SK-N-SH (cell line): ENCODE measurements around the gene TBX1. TPM values are rescaled to one million over a fixed set of nuclear protein-coding genes. Genes with fewer than 3 reads are reported as not detected.

Experiments used
- CTCF ChIA-PET: fragments of 300-600, 350-600 bp; formaldehyde crosslinking; extraction: SDS; loops from one replicate; lab custom pipeline; 2021; lab: Yijun Ruan, JAX
- POLR2A ChIA-PET: fragments of 350-600 bp; sonication (Branson Sonifier 250); formaldehyde crosslinking; extraction: SDS; loops from one replicate; lab custom pipeline; 2020; ENCODE audit warnings: antibody characterized with exemption, inconsistent platforms; lab: Yijun Ruan, JAX
- DNase-seq: peaks from one replicate; pipeline ENCODE4 v3.0.0; 2012
- H2AFZ ChIP-seq: fragments of 200-600 bp; sonication (generic); 2 replicates; pipeline ENCODE4 v1.8.1; 2016; ENCODE audit warnings: antibody characterized with exemption, mild to moderate bottlenecking, low read depth
- H3F3A ChIP-seq: fragments of 200-600 bp; sonication (generic); replicated peaks from 2 replicates; pipeline ENCODE3; 2016; ENCODE audit warnings: antibody characterized with exemption, mild to moderate bottlenecking; ENCODE audit not compliant: insufficient read depth
- H3K27ac ChIP-seq, 2 experiments: fragments of 200-500 bp in 1 of 2; fragments of 200-600 bp in 1 of 2; sonication (Bioruptor generic) in 1 of 2; sonication (generic), shearing (Covaris generic) in 1 of 2; 2 replicates each; pipeline versions ENCODE4 v1.5.1 to v1.6.1; 2014 to 2016; ENCODE audit warnings: low read depth in 2 of 2, inconsistent platforms in 1 of 2, low read length in 1 of 2, mild to moderate bottlenecking in 1 of 2, mixed read lengths in 1 of 2
- H3K27me3 ChIP-seq: fragments of 200-600 bp; sonication (generic), shearing (Covaris generic); 2 replicates; pipeline ENCODE4 v1.6.1; 2016; ENCODE audit warnings: mixed run types; ENCODE audit not compliant: insufficient read depth
- H3K36me3 ChIP-seq, 2 experiments: fragments of 200-500 bp in 1 of 2; fragments of 200-600 bp in 1 of 2; sonication (Bioruptor generic) in 1 of 2; sonication (generic) in 1 of 2; replicated peaks in 1 of 2; 2 replicates each; pipeline versions ENCODE3 to v1.5.1; 2014 to 2016; ENCODE audit warnings: low read length in 1 of 2, mild to moderate bottlenecking in 1 of 2; ENCODE audit not compliant: insufficient read depth in 2 of 2, control insufficient read depth in 1 of 2
- H3K4me1 ChIP-seq, 2 experiments: fragments of 200-500 bp in 1 of 2; fragments of 200-600 bp in 1 of 2; sonication (Bioruptor generic) in 1 of 2; sonication (generic), shearing (Covaris generic) in 1 of 2; 2 replicates each; pipeline versions ENCODE4 v1.5.1 to v1.6.1; 2014 to 2016; ENCODE audit warnings: low read depth in 1 of 2, low read length in 1 of 2, mixed run types in 1 of 2; ENCODE audit not compliant: insufficient read depth in 2 of 2, control insufficient read depth in 1 of 2
- H3K4me2 ChIP-seq: fragments of 200-600 bp; sonication (generic), shearing (Covaris generic); 2 replicates; pipeline ENCODE4 v1.6.1; 2017; ENCODE audit warnings: mixed run types
- H3K4me3 ChIP-seq, 2 experiments: fragments of 200-500 bp in 1 of 2; fragments of 200-600 bp in 1 of 2; sonication (Bioruptor generic) in 1 of 2; sonication (generic), shearing (Covaris generic) in 1 of 2; 2 replicates each; pipeline versions ENCODE4 v1.5.1 to v1.8.1; 2014 to 2016; ENCODE audit warnings: low read depth in 2 of 2, inconsistent platforms in 1 of 2, low read length in 1 of 2, mild to moderate bottlenecking in 1 of 2, mixed read lengths in 1 of 2, moderate library complexity in 1 of 2
- H3K79me2 ChIP-seq: fragments of 200-600 bp; sonication (generic); 2 replicates; pipeline ENCODE4 v1.8.1; 2017; ENCODE audit warnings: mild to moderate bottlenecking; ENCODE audit not compliant: insufficient read depth
- H3K9ac ChIP-seq: fragments of 200-600 bp; sonication (generic); 2 replicates; pipeline ENCODE4 v1.6.1; 2017; ENCODE audit warnings: mixed run types
- H3K9me2 ChIP-seq: fragments of 200-600 bp; sonication (generic); 2 replicates; pipeline ENCODE4 v1.6.1; 2017; ENCODE audit warnings: mixed run types
- H3K9me3 ChIP-seq: fragments of 200-600 bp; sonication (generic); 2 replicates; pipeline ENCODE4 v1.6.1; 2017; ENCODE audit warnings: mixed run types, mild to moderate bottlenecking, moderate library complexity
- H4K20me1 ChIP-seq: fragments of 200-600 bp; sonication (generic); 2 replicates; pipeline ENCODE4 v1.6.1; 2017; ENCODE audit warnings: mild to moderate bottlenecking, mixed run types; ENCODE audit not compliant: insufficient read depth
- CHD2 ChIP-seq: fragments of 150-350 bp; IDR thresholded peaks from 2 replicates; pipeline ENCODE4 v1.6.1; 2018; ENCODE audit warnings: low read length; ENCODE audit not compliant: partially characterized antibody
- FOSL2 ChIP-seq: IDR thresholded peaks from 2 replicates; pipeline ENCODE4 v1.4.0; 2012; ENCODE audit warnings: low read depth, mild to moderate bottlenecking, moderate library complexity, borderline replicate concordance
- POLR2AphosphoS5 ChIP-seq: IDR thresholded peaks from 2 replicates; pipeline ENCODE4 v1.6.1; 2012; ENCODE audit warnings: low read depth, low read length
- RFX5 ChIP-seq: IDR thresholded peaks from 2 replicates; pipeline ENCODE4 v1.6.1; 2012; ENCODE audit warnings: mild to moderate bottlenecking, improper control_type of control experiment, low read length
- YY1 ChIP-seq: IDR thresholded peaks from 2 replicates; pipeline ENCODE4 v1.4.0; 2012; ENCODE audit warnings: low read depth, mild to moderate bottlenecking
- ZBTB33 ChIP-seq: IDR thresholded peaks from 2 replicates; pipeline ENCODE4 v1.4.0; 2012; ENCODE audit warnings: low read depth, borderline replicate concordance
- WGBS: methylation state at CpG from one replicate; pipeline ENCODE4 v1.1.6; 2017; ENCODE audit warnings: low lambda C conversion rate; 5-methylcytosine and 5-hydroxymethylcytosine counted together
- polyA plus RNA-seq, 3 experiments: library from polyadenylated mRNA; depleted of rRNA; stranded (reverse); fragments of >200 nt; gene quantifications; 2 replicates each; pipeline ENCODE4 v1.2.3, GENCODE V29; 2012
- TF ChIP-seq, protein P1 (sequence below): IDR thresholded peaks from 2 replicates; pipeline ENCODE4 v1.6.1; 2012; ENCODE audit warnings: mild to moderate bottlenecking, low read depth, low read length, moderate library complexity
- TF ChIP-seq, protein P2 (sequence below): IDR thresholded peaks from 2 replicates; pipeline ENCODE4 v1.4.0; 2012; ENCODE audit warnings: low read depth, borderline replicate concordance

The TBX1 gene
- polyA plus RNA-seq, 1 of the 3 experiments (the other 2 are of a cell fraction), result not detected

DNA sequence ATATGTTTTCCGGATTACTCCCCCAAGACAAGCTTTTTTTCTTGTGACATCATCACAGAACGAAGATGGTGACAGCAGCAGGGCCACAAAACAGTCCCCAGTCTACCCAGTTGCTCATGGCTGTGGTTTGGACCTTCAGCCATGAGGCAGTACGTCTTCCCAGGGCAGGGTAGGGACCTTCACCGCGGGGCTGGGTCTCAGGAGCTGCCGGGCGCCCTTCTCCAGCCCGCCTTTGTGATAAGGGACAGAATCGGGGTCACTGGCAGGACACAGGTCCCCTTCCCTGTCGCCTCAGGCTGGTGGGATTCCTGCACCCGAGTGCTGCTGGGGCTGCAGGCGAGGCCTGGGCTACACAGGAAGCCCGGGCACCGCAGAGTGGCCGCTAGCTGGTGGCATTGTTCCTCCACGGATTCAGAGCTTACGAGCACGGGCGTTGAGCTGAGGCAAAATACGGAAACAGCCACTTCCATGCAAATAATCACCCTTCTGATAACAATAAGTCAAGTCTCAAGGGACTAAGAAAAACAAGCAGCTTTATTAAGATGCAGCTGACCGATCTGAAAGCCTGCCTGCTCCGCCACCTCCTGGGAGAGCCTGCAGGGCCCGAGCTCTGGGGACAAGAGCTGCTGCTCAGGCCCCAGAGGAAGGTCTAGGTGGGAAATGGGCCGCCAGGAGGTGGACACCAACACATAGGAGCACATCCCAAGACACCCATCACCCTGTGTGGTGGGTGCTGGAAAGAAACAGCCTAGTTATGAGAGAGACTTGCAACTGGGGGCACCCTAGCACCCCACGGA is 12.3 kb downstream of the TBX1 start:
- H4K20me1 ChIP-seq, result no peaks in the 10 kb centered on the region
- H3K4me3 ChIP-seq, result no peak overlapping the region
- no peaks in the 10 kb centered on the region for H3K36me3 ChIP-seq
- no peak overlapping the region for H3K4me2 ChIP-seq
- no peak for DNase-seq
- CTCF ChIA-PET, result interaction anchor here (0.8 to 4.0 kb wide), 3 partner anchors 16 to 104 kb away, joined by 3 to 21 read pairs (median 4); no protein-coding TSS in a partner anchor
- peaks cover 12% of the 10 kb centered on the region; the same call in 1 of the 2 replicates for H3K27me3 ChIP-seq
- H3K9me3 ChIP-seq, result no peaks in the 10 kb centered on the region
- no peaks in the 10 kb centered on the region for H3K9me2 ChIP-seq
- POLR2A ChIA-PET, result no interaction called here
- no peak overlapping the region for H2AFZ ChIP-seq
- no peak overlapping the region for H3K27ac ChIP-seq
- TF ChIP-seq ZBTB33, result no peak
- TF ChIP-seq, protein P1, sequence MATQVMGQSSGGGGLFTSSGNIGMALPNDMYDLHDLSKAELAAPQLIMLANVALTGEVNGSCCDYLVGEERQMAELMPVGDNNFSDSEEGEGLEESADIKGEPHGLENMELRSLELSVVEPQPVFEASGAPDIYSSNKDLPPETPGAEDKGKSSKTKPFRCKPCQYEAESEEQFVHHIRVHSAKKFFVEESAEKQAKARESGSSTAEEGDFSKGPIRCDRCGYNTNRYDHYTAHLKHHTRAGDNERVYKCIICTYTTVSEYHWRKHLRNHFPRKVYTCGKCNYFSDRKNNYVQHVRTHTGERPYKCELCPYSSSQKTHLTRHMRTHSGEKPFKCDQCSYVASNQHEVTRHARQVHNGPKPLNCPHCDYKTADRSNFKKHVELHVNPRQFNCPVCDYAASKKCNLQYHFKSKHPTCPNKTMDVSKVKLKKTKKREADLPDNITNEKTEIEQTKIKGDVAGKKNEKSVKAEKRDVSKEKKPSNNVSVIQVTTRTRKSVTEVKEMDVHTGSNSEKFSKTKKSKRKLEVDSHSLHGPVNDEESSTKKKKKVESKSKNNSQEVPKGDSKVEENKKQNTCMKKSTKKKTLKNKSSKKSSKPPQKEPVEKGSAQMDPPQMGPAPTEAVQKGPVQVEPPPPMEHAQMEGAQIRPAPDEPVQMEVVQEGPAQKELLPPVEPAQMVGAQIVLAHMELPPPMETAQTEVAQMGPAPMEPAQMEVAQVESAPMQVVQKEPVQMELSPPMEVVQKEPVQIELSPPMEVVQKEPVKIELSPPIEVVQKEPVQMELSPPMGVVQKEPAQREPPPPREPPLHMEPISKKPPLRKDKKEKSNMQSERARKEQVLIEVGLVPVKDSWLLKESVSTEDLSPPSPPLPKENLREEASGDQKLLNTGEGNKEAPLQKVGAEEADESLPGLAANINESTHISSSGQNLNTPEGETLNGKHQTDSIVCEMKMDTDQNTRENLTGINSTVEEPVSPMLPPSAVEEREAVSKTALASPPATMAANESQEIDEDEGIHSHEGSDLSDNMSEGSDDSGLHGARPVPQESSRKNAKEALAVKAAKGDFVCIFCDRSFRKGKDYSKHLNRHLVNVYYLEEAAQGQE, result no peak
- no peak for TF ChIP-seq POLR2AphosphoS5
- TF ChIP-seq CHD2, result no peak
- TF ChIP-seq YY1, result no peak
- TF ChIP-seq, protein P2, sequence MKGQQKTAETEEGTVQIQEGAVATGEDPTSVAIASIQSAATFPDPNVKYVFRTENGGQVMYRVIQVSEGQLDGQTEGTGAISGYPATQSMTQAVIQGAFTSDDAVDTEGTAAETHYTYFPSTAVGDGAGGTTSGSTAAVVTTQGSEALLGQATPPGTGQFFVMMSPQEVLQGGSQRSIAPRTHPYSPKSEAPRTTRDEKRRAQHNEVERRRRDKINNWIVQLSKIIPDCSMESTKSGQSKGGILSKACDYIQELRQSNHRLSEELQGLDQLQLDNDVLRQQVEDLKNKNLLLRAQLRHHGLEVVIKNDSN, result no peak
- TF ChIP-seq FOSL2, result no peak
- no peak for TF ChIP-seq RFX5
- no peaks in the 10 kb centered on the region; a peak in 1 of 4 replicates for H3K4me1 ChIP-seq
- no peaks in the 10 kb centered on the region for H3F3A ChIP-seq
- no peak overlapping the region for H3K9ac ChIP-seq
- no peaks in the 10 kb centered on the region for H3K79me2 ChIP-seq
- 73% methylated on average over 21 of the region's 25 CpGs for WGBS
